GM19397 (cell line): ENCODE measurements around the gene ALDH3B1.

Experiments used
- ATAC-seq: cut with Tn5 transposase; IDR thresholded peaks from one replicate; pipeline ENCODE4 v1.9.1; 2021; ENCODE audit warnings: mild to moderate bottlenecking, moderate library complexity; ENCODE audit not compliant: unreplicated experiment

Gene ALDH3B1

GRCh38 chr11:68042219-68043028, 32.3 kb downstream of the ALDH3B1 start:
- no peak for ATAC-seq

DNA sequence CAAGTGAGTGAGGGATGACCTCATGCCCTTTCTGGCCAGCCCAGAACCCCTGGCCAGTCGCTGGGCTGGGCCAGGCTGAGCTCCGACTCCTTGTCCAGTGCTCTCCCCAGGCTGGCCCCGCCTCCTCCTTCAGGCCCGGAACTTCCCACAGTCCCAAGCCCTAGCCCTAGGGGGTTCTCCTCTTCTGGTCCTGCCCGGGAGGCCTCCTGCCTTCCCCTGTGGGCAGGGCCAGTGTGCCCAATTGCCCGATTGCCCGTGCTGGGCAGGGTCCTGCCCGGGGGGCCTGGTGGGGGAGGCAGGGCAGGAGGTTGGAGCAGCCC, 32.9 kb downstream of the ALDH3B1 start:
- no peak for ATAC-seq

GRCh38 chr11:68043349-68044144, 33.4 kb downstream of the ALDH3B1 start:
- ATAC-seq = no peak

DNA sequence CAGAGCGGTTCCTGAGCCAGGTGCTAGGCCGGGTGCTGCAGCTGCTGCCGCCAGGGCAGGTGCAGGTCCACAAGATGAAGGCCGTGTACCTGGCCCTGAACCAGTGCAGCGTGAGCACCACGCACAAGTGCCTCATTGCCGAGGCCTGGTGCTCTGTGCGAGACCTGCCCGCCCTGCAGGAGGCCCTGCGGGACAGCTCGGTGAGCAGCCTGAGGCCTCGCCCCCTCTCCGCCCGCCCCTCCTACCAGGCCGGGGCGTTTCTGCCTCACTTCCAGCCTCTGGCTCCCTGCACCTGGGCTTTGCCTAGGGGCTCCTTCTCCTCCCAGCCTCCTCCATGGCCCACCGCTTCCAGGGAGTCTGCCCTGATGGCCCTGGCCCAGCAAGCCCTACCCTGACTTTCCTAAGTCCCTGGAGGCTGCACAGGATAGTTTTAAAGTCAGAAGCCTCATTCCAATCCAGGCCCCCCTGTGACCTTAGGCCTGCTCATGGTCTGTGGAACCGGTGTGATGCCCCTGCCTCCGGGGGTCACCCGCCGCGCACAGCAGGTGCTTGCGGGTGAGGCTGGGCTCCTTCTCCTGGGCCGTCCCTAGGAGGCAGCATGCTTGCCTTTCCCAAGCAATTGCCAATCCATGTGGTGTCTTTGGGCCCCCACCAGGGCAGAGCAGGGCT, 34.2 kb downstream of the ALDH3B1 start:
- ATAC-seq = no peak

DNA sequence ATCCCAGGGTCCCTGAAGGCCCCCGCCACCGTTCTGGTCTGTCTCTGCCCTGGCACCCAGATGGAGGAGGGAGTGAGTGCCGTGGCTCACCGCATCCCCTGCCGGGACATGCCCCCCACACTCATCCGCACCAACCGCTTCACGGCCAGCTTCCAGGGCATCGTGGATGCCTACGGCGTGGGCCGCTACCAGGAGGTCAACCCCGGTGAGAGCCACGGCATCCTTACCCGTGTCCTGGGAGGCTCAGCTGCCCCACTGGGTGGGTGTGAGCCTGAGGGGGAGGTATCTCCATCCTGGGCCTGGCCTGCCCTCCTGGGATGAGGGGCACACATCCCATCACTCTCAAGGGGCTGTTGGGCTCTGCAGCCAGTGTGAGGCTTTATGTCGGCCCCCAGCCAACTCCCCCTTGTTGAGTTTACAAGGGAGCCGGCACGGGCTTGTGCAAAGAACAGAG, 34.8 kb downstream of the ALDH3B1 start:
- ATAC-seq = no peak

GRCh38 chr11:68047437-68048290, 37.5 kb downstream of the ALDH3B1 start:
- no peak for ATAC-seq

- ATAC-seq = no peak
These were observed 38.8 kb downstream of the ALDH3B1 start for GRCh38 chr11:68048681-68049508.

- ATAC-seq = no peak
These were observed 39.6 kb downstream of the ALDH3B1 start for GRCh38 chr11:68049509-68050370.

- no peak for ATAC-seq
These were observed 40.3 kb downstream of the ALDH3B1 start for GRCh38 chr11:68050371-68050841.

GRCh38 chr11:68051191-68052136, 41.3 kb downstream of the ALDH3B1 start:
- ATAC-seq = no peak

DNA sequence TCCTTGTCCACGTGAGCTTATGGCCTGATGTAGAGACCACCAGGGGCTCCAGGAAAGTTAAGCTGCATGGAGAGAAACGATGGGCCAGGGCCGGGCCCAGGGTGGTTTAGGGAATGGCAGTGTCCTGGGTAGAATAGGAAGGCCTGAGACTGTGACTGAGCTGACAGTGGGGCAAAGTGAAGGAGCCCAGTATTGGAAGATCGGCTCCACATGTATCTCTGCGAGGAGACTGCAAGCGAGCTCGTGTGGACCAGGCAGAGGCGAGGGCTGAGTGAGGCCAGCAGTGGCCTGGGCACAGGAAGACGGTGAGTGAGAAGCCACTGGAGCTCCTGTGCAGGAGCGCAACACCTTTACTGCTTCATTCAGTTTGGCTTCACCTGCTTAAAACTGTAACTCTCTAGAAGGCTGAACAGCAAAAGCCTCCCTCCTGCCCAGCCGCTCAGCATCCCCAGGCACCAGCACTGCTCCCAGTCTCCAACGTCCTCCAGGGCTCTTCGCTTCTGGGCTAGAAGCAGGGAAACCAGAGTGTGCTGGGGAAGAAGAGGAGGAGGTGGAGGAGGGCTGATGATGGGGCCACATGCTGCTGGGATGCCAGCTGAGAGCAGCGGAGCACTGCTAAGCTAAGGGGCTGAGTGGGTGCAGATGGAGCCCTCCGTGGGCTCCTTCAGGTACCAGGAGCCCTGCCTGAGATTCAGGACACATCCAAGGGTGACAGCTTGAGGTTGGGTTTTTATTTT, 42.2 kb downstream of the ALDH3B1 start:
- no peak for ATAC-seq

GRCh38 chr11:68053117-68053516, 43.0 kb downstream of the ALDH3B1 start:
- no peak for ATAC-seq

- no peak for ATAC-seq
These were observed 44.1 kb downstream of the ALDH3B1 start for GRCh38 chr11:68053981-68054812.

DNA sequence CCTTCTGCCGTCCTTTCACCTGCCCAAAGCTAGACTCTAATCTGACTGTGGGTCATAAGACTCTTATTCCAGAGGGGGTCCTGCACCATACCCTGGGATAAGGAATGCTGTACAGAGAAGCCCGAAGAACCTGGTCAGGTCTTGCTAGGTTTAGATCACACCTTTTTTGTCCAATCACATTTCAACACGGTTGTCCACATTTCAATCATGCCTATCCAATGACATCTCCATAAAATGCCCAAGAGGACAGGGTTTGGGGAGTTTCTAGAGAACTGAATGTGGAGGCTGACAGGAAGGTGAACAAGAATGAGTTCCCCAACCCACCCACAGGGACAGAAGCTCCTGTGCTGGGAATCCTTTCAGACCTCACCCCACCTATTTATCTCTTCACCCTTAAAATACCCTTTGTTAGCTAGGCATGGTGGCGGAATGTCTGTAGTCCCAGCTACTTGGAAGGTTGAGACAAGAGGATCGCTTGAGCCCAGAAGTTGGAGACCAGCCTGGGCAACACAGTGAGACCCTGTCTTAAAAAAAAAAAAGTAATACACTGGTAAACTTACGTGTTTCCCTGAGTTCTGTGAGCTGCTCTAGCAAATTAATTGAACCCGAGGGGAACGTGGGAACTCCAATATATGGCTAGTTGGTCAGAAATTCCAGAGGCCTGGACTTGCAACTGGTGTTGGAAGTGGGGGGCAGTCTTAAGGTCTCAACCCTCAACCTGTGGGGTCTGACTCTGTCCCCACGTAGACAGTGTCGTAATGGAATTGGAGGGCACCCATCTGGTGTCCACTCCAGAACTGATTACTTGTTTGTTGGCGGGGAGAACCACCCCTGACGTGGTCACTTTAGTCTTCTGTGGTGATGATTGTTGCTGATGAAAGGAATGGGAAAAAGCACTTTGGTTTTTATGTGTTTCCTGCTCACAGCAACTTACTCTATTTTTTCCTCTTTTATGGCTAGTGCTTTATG, 46.5 kb downstream of the ALDH3B1 start:
- no peak for ATAC-seq

DNA sequence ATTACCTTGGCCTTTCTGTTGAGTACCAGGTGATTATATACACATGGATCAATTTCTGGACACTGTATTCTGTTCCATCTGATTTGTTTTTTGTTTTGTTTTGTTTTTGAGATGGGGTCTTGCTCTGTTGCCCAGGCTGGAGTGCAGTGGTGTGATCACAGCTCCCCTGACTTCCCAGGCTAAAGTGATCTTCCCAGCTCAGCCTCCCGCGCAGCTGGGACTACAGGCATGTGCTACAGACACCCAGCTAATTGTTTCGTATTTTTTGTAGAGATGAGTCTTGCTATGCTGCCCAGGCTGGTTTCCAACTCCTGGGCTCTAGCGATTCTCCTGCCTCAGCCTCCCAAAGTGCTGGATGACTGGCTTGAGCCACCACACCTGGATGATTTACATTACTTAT, 47.7 kb downstream of the ALDH3B1 start:
- ATAC-seq = no peak
